GM19463 (cell line): Measurements from ENCODE around the gene APC2.
"Not testable (repeated sequence)": the region's sequence is repeated elsewhere in the genome, so short reads cannot be mapped to it uniquely, and the experiment has no call there.

ENCODE experiments used
- ATAC-seq: cut with Tn5 transposase; IDR thresholded peaks from one replicate; pipeline ENCODE4 v1.9.1; 2021; ENCODE audit warnings: mild to moderate bottlenecking, moderate library complexity; ENCODE audit not compliant: unreplicated experiment

APC2 gene

DNA sequence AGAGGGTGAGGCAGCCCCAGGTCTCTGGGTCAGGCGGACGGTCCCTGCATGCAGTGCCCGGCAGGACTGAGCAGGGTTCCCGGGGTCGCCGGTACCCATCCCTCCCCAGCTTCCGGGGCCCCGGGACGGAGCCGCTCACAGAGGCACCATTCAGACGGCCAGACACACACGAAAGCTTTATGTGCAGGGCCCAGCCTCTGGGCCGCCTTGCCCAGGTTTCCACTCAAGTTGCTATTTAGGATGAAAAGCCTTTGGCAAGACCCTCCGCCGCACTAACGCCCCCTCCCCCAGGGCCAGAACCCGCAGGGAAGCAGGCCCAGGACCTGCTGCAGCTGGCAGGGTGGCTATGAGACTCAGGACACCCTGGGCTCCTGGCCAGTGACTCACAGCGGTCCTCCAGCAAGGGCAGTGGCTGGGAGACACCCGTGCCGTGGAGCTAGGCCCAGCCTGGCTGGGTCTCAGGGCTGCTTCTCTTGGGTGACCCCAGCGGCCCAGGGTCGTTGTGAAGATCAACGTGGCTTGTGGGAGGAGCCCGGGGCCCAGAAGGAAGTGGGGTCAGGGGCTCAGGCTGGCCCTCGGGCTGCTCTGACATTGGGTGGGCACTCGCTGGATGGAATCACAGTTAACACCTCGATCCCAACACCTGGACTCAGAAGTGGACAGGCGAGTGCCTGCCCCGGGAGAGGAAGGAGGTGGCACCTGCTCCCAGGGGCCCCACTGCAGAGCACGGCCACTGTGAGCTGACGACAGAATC, 24.3 kb downstream of the APC2 start:
- no peak for ATAC-seq

- no peak for ATAC-seq
Measured at GRCh38 chr19:1474765-1475351, 24.9 kb downstream of the APC2 start.

DNA sequence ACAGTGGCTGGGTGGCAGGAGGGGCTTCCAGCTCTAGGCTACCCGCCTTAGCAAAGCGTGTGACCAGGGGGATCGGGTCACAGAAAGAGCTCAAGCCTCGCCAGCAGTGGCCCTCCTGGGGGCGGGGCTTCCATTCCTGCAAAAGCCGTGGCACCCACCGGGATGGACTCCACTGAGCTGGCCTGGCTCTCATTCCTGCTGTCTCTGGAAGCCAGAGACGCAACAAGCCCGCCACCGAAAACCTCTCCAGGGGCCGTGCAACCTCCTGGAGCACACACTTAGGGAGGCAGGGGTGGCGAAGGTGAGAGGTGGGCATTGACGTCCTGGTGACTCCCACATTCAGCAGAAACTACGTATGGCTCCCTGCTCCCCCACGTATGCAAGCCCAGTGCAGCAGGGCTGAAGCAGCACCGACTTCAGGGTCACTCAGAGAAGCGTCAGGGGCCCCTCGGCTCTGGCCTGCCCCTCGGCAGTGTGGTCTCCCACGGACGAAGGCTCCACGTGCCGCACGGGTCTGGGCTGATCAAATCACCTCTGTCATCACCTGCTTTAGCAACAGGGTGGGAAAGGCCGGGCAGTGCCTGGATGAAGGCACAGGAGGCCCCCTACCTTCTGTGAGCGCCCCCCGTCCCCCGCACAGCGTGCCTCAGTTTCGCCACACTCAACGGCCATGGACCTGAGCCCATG, 26.0 kb downstream of the APC2 start:
- no peak for ATAC-seq

- not testable (repeated sequence) for ATAC-seq
Measured at GRCh38 chr19:1477056-1477455, 27.1 kb downstream of the APC2 start.

- ATAC-seq, result peak; percentile 93
Measured at GRCh38 chr19:1478934-1479707, 29.2 kb downstream of the APC2 start, which contains the start of gene C19orf25. Gene C19orf25, minus strand, starts transcription at chr19:1479215. Its CDS starts 312 bp downstream, at chr19:1478903.

GRCh38 chr19:1481224-1481892, 31.4 kb downstream of the APC2 start:
- ATAC-seq, result no peak

GRCh38 chr19:1481893-1482360, 32.0 kb downstream of the APC2 start:
- no peak for ATAC-seq

- ATAC-seq, result no peak
Measured at GRCh38 chr19:1482361-1483130, 32.6 kb downstream of the APC2 start.

DNA sequence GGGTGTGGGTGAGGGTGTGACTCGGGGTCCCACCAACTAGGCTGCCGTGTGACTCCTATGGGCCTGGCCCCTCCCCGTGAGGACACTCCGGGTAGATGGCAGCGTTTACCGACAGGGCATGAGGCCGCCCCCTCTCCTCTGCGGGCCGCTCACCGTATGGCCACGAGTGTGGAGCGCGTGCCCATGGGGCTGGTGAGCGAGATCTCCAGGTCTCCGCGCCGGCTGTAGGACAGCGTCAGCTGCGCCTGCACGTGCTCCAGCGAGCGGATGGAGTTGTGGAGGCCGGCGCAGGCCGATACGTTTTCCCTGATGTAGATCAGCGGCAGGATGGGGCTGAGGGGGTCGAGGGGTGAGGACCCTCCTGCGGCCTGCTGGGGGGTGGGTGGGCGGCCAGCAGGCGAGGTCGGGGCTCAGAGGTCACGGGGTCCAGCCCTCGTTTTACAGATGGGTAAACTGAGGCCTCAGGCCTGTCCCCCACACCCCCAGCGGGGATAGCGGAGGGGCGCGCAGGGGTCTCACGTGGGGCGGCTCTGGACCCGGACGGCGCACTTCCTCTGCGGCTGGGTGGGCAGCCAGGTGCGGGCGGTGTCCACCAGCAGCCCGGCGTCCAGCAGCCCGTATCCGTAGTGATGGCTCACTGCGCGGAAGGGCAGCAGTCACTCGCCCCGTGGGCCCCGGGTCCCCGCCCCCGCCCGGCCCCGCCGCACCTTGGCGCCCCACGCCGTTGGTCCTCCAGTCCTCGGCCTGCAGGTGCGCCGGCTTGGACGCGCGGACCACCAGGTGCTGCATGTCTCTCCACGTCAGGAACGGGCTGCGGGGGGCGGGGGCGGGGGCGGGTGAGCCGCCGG, 33.4 kb downstream of the APC2 start:
- no peak for ATAC-seq

GRCh38 chr19:1483979-1484428, 34.1 kb downstream of the APC2 start:
- ATAC-seq, result no peak

GRCh38 chr19:1486720-1487575, 37.0 kb downstream of the APC2 start:
- ATAC-seq, result no peak

DNA sequence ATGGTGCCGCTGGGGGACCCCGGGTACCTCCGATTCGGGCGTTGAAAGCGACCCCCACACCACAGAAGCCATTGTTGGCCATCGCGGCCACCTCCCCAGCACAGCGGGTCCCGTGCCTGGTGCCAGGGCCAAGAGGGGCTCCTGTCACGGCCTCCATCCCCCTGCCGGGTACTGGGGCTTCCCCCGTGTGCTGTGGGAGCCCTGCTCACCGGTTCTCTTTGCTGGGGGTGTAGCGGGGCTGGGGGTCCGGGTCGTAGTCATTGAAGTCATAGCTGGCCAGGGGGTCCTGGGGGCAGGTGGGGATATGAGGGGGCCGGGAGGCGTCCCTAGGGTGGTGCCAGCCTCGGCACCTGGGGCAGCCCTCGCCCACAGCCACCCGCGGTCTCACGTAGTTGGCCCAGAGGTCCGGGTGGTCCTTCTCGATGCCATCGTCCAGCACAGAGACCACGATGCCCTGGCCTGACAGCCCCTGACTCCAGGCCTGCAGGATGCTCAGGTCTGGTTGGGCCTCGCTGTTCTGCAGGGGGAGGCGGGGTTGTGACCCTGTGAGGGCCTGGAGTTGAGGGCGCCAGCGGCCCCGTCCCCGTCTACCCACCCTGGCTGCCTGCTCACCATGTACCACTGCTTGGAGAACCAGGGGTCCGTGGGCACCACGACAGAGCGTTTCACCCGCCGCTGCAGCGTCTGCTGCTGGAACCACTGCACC, 37.8 kb downstream of the APC2 start:
- ATAC-seq, result no peak

DNA sequence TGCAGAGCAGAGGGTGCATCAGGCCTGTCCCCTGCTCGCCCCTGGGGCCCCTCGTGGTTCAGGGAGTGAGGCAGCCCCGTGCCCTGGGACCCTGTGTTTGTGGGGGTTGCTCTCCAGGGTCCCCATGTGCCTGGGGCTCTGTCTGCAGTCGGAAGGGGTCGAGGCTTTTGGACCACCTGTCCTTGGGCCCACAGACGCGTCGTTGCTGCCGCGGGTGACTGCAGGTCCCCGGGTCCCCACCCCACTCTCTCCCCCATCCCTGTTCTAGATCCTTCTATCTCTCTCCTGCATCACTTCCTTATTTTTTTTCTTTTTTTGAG, 38.3 kb downstream of the APC2 start:
- ATAC-seq, result no peak

DNA sequence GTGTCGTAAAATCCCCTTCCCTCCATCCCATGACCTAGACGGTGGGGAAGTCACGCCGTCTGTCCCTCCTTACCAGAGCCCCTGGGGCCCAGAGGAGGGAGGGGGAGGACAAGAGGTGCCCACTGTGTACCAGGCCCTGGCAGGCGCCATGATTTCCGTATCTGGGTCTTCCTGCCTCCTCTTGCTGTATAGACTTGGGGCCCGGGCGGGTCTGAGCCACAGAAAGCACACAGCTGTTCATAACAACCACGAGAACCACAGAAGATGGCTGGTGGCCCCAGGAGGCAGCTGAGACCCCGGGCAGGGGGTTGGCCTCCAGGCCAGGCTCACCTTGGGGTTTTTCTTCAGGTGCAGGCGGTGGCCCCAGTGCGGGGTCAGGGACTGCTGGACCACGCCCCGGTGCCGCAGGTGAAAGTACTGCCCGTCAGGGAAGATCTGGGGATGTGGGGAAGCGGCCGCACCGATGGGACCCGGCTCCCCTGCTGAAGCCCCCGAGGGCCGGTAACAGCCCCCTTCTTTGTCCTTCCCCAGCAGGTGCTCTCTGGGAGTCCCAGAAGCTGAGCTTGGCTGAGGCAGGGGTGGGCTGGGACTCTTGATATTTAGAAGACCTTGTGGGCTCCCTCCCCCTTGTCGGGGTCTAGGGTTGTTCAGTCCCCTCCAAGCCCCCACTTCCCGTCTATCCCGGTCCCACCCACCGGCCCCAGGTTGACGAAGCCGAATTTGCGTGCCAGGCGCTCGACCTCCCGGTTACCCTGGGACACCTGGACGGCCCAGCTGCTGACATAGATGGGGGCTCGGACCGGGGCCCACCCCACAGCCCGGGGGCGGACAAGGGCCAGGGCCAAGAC, 39.8 kb downstream of the APC2 start:
- no peak for ATAC-seq

- ATAC-seq, result peak; percentile 86
Measured at GRCh38 chr19:1490311-1491113, 40.6 kb downstream of the APC2 start, which contains the start of gene PCSK4. Gene PCSK4, minus strand, starts transcription at chr19:1490350. Its CDS starts 4 bp downstream, at chr19:1490346.
